LHCN-M2 (cell line): ENCODE results near the gene CD48. TPM values are rescaled to one million over a fixed set of nuclear protein-coding genes. Genes with fewer than 3 reads are reported as not detected.

Experiments
- DNase-seq: peaks from one replicate; pipeline ENCODE4 v3.0.0-alpha.2; 2012; ENCODE audit warnings: low read depth
- total RNA-seq: library from RNA; depleted of rRNA; stranded (reverse); fragments of >200 nt; gene quantifications from 2 replicates; pipeline ENCODE4 v1.2.3, GENCODE V29; 2014; rRNA removed

CD48 gene
- total RNA-seq, 1 experiment from 2014 or later, result not detected

GRCh38 chr1:160634543-160635491, 76.8 kb downstream of the CD48 start:
- DNase-seq, result no peak

GRCh38 chr1:160633330-160633903, 78.2 kb downstream of the CD48 start:
- DNase-seq, result no peak

DNA sequence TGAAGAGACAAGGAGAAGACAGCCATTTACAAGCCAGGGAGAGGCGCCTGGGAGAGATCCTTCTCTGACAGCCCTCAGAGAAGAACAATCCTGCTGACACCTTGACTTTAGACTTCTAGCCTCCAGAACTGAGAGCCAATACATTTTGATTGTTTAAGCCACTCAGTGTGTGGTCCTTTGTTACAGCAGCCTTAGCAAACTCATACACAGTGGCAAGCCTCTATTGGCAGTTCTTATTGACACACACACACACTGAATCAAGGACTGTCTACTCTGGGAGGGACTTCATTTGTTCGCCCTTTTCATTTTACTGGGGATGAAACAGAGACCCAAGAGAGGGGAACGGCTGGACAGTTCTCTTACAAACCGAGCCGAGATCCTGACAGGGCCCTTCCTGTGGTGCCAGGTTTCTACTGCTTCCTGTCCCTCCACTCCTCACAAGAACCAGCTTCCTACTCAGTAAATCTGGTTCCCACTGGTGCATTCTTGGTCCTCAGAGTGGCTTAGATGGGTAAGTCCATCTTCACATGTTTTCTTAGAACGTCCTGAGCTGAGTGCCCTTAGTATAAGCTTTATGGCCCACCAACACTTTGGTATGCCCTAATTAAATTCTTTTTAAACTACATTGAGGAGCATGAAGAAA, 79.5 kb downstream of the CD48 start:
- no peak for DNase-seq

DNA sequence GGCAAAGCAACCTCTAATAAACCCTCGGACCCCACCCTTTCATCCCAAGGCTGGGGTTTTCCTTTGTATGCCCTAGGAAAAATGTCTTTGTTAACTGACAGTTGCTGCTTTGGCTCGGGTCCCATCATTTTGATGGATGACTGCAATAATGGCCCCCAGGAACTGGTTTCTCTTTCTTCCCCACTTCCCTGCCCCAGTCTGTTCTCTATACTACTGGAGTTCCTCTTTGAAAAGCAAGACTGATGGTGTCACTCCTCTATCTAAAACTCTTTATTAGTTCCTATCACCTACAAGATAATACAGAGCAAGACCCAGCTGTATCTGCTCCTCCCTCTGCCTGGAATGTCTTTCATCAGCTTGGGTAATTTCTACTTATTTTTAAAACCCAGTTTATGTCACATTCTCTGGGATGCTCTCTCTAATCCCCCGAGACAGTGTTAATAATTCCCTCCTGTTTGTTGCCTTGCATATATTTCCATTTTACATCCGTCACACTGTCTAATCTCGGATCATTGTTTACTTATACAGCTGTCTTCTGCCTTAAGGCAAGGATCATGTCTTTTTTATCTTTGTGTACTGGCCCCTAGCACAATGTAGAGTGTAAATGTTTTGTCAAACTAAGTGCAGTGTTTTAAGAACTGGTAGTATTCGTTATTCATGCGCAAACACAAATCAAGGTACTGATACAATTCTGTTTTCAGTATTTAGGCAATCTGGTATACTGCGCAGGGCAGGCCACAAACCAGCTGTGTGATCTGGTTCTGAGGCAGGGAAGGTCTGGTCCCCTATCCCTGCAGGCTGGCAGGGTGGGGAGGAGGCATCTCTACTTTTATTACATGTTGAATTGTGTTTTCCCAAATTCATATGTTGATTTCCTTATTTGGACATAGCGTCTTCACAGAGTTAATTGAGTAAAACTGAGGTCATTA, 80.8 kb downstream of the CD48 start:
- DNase-seq, result no peak

- no peak for DNase-seq
Observed at GRCh38 chr1:160629286-160630210, 82.1 kb downstream of the CD48 start.

- no peak for DNase-seq
Observed at GRCh38 chr1:160628799-160629263, 82.8 kb downstream of the CD48 start.

Other genes with a start within 250 kb of the CD48 start
- not detected in 2 replicates for gene SLAMF6, start 188.6 kb downstream of the CD48 start, total RNA-seq
- not detected in 2 replicates for gene CD84, start 132.3 kb downstream of the CD48 start, total RNA-seq
- gene SLAMF1, start 64.8 kb downstream of the CD48 start, total RNA-seq, result 0.38 TPM in 1 of 2 replicates, not detected in the other
- not detected in 2 replicates for gene SLAMF7, start 27.4 kb upstream of the CD48 start, total RNA-seq
- not detected in 2 replicates for gene LY9, start 84.4 kb upstream of the CD48 start, total RNA-seq
- not detected in 2 replicates for gene CD244, start 151.1 kb upstream of the CD48 start, total RNA-seq
- gene ITLN1, start 173.4 kb upstream of the CD48 start, total RNA-seq, result not detected in 2 replicates
- not detected in 2 replicates for gene ITLN2, start 243.0 kb upstream of the CD48 start, total RNA-seq